IgD-negative memory B cell (primary cell): ENCODE results near the gene HUS1. TPM values are rescaled to one million over a fixed set of nuclear protein-coding genes. Genes with fewer than 3 reads are reported as not detected.
"Not testable (repeated sequence)": the region's sequence is repeated elsewhere in the genome, so short reads cannot be mapped to it uniquely, and the experiment has no call there.

Experiments used
- H3K27ac Mint-ChIP-seq, 3 donors: one replicate each; pipeline ENCODE4 v1.8.0; 2020 to 2022; ENCODE audit warnings: mild to moderate bottlenecking in 3 of 3, mixed read lengths in 3 of 3, moderate library complexity in 1 of 3
- H3K27me3 Mint-ChIP-seq: one replicate; pipeline ENCODE4 v1.8.0; 2021; ENCODE audit warnings: mixed read lengths
- H3K36me3 Mint-ChIP-seq: one replicate; pipeline ENCODE4 v1.8.0; 2020; ENCODE audit warnings: mild to moderate bottlenecking, mixed read lengths
- H3K4me1 Mint-ChIP-seq, 3 donors: one replicate each; pipeline ENCODE4 v1.8.0; 2020 to 2022; ENCODE audit warnings: mixed read lengths in 3 of 3, mild to moderate bottlenecking in 1 of 3
- H3K4me3 Mint-ChIP-seq, 4 donors: one replicate each; pipeline ENCODE4 v1.8.0; 2020 to 2022; ENCODE audit warnings: mild to moderate bottlenecking in 4 of 4, mixed read lengths in 4 of 4, moderate library complexity in 3 of 4
- H3K9me3 Mint-ChIP-seq, 3 donors: one replicate each; pipeline ENCODE4 v1.8.0; 2020 to 2021; ENCODE audit warnings: mixed read lengths in 3 of 3, mild to moderate bottlenecking in 1 of 3
- polyA plus RNA-seq: library from polyadenylated mRNA; unstranded; fragments of 300-500 nt; fragmentation: Illumina TruSeq; gene quantifications from one replicate; pipeline ENCODE4 v1.2.3, GENCODE V29; 2021

HUS1 gene
- polyA plus RNA-seq, 1 donor from 2014 or later, result 38.3 TPM

GRCh38 chr7:47934831-47935230 is 44.6 kb downstream of the HUS1 start:
- H3K9me3 Mint-ChIP-seq, result no peaks in the 10 kb centered on the region
- H3K27ac Mint-ChIP-seq, result no peak overlapping the region
- H3K27me3 Mint-ChIP-seq, result peaks cover 10% of the 10 kb centered on the region
- H3K4me3 Mint-ChIP-seq, result no peak overlapping the region
- H3K36me3 Mint-ChIP-seq, result no peaks in the 10 kb centered on the region
- H3K4me1 Mint-ChIP-seq, result peaks cover 25 to 31% (median 30%) of the 10 kb centered on the region in 3 donors

GRCh38 chr7:47933215-47933614 is 46.2 kb downstream of the HUS1 start:
- peaks cover 0 to 2% (median 0%) of the 10 kb centered on the region in 3 donors for H3K9me3 Mint-ChIP-seq
- peaks cover 21 to 32% (median 27%) of the 10 kb centered on the region in 3 donors for H3K4me1 Mint-ChIP-seq
- H3K4me3 Mint-ChIP-seq, result no peak overlapping the region
- no peak overlapping the region for H3K27ac Mint-ChIP-seq
- H3K27me3 Mint-ChIP-seq, result peaks cover 20% of the 10 kb centered on the region
- H3K36me3 Mint-ChIP-seq, result no peaks in the 10 kb centered on the region

- peaks cover 20% of the 10 kb centered on the region for H3K27me3 Mint-ChIP-seq
- no peaks in the 10 kb centered on the region for H3K36me3 Mint-ChIP-seq
- no peak overlapping the region for H3K4me3 Mint-ChIP-seq
- H3K4me1 Mint-ChIP-seq, result peaks cover 20 to 27% (median 22%) of the 10 kb centered on the region in 3 donors
- no peak overlapping the region for H3K27ac Mint-ChIP-seq
- H3K9me3 Mint-ChIP-seq, result peaks cover 0 to 2% (median 0%) of the 10 kb centered on the region in 3 donors
These were observed 46.9 kb downstream of the HUS1 start for GRCh38 chr7:47932466-47933037.

- Mint-ChIP-seq H3K27me3 (peaks cover 20% of the 10 kb centered on the region), H3K4me1 (peaks cover 16 to 23% (median 18%) of the 10 kb centered on the region in 3 donors), H3K27ac (no peak overlapping the region), H3K36me3 (no peaks in the 10 kb centered on the region), H3K9me3 (peaks cover 0 to 2% (median 0%) of the 10 kb centered on the region in 3 donors), H3K4me3 (no peak overlapping the region)
These were observed 47.4 kb downstream of the HUS1 start for GRCh38 chr7:47932016-47932415.

- no peak overlapping the region for H3K4me3 Mint-ChIP-seq
- H3K4me1 Mint-ChIP-seq, result peaks cover 12 to 16% (median 13%) of the 10 kb centered on the region in 3 donors
- H3K27me3 Mint-ChIP-seq, result peaks cover 20% of the 10 kb centered on the region
- H3K27ac Mint-ChIP-seq, result no peak overlapping the region
- H3K36me3 Mint-ChIP-seq, result peaks cover 2% of the 10 kb centered on the region
- peaks cover 0 to 2% (median 0%) of the 10 kb centered on the region in 3 donors for H3K9me3 Mint-ChIP-seq
These were observed 48.1 kb downstream of the HUS1 start for GRCh38 chr7:47931005-47932004.

GRCh38 chr7:47924266-47924665 is 55.1 kb downstream of the HUS1 start:
- H3K4me1 Mint-ChIP-seq, result peaks cover 6 to 12% (median 9%) of the 10 kb centered on the region in 3 donors
- peaks cover 13% of the 10 kb centered on the region for H3K27me3 Mint-ChIP-seq
- H3K4me3 Mint-ChIP-seq, result no peak overlapping the region
- peaks cover 0 to 3% (median 2%) of the 10 kb centered on the region in 3 donors for H3K9me3 Mint-ChIP-seq
- no peak overlapping the region for H3K27ac Mint-ChIP-seq
- peaks cover 2% of the 10 kb centered on the region for H3K36me3 Mint-ChIP-seq

- H3K9me3 Mint-ChIP-seq, H3K27ac Mint-ChIP-seq, H3K4me1 Mint-ChIP-seq, H3K36me3 Mint-ChIP-seq, H3K27me3 Mint-ChIP-seq, H3K4me3 Mint-ChIP-seq: not testable (repeated sequence)
These were observed 56.1 kb downstream of the HUS1 start for GRCh38 chr7:47923081-47923875.

- H3K27me3 Mint-ChIP-seq, H3K27ac Mint-ChIP-seq, H3K9me3 Mint-ChIP-seq, H3K36me3 Mint-ChIP-seq, H3K4me1 Mint-ChIP-seq, H3K4me3 Mint-ChIP-seq: not testable (repeated sequence)
These were observed 62.9 kb downstream of the HUS1 start for GRCh38 chr7:47916514-47916913.

- Mint-ChIP-seq H3K36me3 (peaks cover 5% of the 10 kb centered on the region), H3K4me1 (no peaks in the 10 kb centered on the region), H3K27ac (no peak overlapping the region), H3K27me3 (peaks cover 7% of the 10 kb centered on the region), H3K9me3 (no peaks in the 10 kb centered on the region), H3K4me3 (no peak overlapping the region)
These were observed 63.8 kb downstream of the HUS1 start for GRCh38 chr7:47915616-47915976.

GRCh38 chr7:47914717-47915615 is 64.4 kb downstream of the HUS1 start:
- Mint-ChIP-seq H3K27ac (no peak overlapping the region), H3K4me3 (no peak overlapping the region), H3K9me3 (no peaks in the 10 kb centered on the region), H3K4me1 (no peaks in the 10 kb centered on the region), H3K36me3 (peaks cover 5% of the 10 kb centered on the region), H3K27me3 (peaks cover 5% of the 10 kb centered on the region)

Other genes starting within 250 kb of the HUS1 start
- gene PKD1L1, start 31.1 kb downstream of the HUS1 start, polyA plus RNA-seq, result 0.06 TPM
- not detected for gene SUN3, start 49.5 kb upstream of the HUS1 start, polyA plus RNA-seq
- gene C7orf57, start 55.9 kb upstream of the HUS1 start, polyA plus RNA-seq, result not detected
- gene UPP1, start 109.7 kb upstream of the HUS1 start, polyA plus RNA-seq, result 6.2 TPM
- not detected for gene ABCA13, start 191.8 kb upstream of the HUS1 start, polyA plus RNA-seq